GM03348 (cell line): ENCODE measurements around the gene NR2C2.

Source experiments
- DNase-seq: peaks from one replicate; pipeline ENCODE4 v3.0.0; 2012; ENCODE audit warnings: low spot score

The NR2C2 gene

GRCh38 chr3:14921811-14922705, 25.3 kb upstream of the NR2C2 start:
- DNase-seq, result no peak

DNA sequence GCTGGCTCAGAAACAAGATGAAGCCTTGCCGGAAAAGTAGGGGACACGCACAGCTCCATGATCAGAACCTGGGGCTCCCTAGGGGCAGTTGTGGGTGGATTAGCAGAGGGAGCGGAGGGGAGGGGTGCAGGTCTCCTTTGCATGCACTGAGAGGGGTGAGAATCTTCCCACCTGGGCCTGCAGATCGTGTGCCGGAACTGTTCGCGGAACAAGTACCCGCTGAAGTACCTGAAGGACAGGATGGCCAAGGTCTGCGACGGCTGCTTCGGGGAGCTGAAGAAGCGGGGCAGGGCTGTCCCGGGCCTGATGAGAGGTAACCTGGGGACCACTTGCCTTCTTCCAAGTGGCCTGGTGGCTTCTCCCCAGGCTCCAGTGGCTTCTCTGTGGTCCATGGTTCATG, 24.5 kb upstream of the NR2C2 start:
- DNase-seq, result no peak

DNA sequence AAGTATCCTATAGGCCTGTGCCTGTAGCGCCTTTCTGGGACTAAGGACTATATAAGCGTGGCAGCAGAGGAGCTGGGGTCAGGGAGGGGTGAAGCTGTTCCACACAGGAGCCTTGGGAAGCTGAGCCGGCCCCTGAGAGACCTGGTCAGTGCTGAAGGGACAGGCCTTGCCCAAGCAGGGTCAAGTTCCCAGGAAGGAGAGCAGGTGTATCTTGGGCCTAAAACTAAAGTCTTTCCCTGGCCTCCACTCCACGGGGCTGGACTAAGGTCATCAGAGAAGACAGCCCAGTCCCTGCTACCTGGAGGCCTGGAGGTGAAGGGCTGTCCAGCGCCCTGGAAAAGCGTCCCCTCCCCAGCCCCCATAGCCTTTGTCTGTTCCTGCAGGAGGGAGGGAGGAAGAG, 23.9 kb upstream of the NR2C2 start:
- no peak for DNase-seq

GRCh38 chr3:14925729-14926591, 21.4 kb upstream of the NR2C2 start:
- peak; percentile 79 for DNase-seq

DNA sequence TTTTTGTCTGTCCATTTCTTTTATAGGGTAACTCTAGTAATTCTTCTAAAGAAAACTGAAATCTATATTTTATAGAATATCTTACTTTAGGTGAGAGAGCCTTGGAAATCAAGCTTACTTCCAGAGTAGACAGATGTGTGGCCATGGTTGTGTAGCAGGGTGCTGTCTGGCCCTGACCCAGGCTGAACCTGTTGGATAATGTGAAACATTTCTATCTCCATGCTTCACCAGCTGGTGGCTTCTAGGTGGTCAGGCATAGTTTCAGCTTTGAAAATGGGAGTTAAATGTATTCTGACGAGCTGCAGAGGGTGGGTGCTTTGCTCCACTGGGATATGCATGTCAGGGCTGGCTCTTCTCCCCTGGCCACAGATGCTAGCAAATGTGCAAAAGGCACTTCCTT, 20.8 kb upstream of the NR2C2 start:
- no peak for DNase-seq

DNA sequence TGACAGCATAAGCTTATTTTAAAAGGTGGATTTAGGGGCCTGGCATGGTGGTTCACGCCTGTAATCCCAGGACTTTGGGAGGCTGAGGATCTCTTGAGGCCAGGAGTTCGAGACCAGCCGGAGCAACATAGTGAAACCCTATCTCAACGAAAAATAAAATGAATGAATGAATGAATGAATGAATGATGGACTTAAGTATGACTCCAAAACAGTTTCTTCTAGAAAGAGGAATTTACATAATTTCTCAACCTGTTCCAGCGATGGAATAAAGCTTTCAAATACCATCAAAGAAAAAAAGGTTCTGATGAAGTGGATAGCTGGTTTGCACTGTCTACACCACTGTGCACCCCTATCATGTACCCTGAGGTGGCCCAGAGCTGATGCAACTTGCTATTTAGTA, 20.1 kb upstream of the NR2C2 start:
- no peak for DNase-seq

GRCh38 chr3:14929310-14930074, 17.9 kb upstream of the NR2C2 start:
- no peak for DNase-seq

GRCh38 chr3:14933820-14934425, 13.5 kb upstream of the NR2C2 start:
- no peak for DNase-seq

DNA sequence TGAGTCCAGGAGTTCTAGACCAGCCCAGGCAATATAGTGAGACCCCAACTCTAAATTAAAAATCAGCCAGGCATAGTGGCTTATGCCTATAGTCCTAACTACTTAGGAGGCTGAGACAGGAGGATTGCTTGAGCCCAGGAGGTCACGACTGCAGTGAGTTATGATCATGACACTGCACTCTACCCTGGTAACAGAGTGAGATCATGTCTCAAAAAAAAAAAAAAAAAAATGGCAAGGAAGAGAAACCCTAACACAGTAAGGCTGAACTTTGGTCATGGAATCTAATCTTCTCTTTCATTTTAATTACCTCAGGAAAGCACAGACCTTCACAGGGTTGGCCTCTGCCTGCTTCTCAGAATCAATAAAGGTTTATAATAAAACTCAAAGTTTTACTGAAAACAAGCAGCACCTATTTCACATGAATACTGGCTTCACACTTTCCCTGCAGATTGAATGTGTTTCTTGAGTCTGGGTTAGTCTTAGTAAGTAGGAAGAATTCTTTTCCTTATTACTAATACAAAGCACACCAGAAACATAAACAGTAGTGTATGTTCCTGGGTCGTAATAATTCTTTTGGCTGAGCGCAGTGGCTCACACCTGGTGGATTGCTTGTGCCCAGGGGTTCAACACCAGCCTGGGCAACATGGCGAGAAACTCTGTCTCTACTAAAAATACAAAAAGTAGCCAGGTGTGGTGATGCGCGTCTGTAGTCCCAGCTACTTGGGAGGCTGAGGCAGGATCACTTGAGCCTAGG, 11.6 kb upstream of the NR2C2 start:
- no peak for DNase-seq

DNA sequence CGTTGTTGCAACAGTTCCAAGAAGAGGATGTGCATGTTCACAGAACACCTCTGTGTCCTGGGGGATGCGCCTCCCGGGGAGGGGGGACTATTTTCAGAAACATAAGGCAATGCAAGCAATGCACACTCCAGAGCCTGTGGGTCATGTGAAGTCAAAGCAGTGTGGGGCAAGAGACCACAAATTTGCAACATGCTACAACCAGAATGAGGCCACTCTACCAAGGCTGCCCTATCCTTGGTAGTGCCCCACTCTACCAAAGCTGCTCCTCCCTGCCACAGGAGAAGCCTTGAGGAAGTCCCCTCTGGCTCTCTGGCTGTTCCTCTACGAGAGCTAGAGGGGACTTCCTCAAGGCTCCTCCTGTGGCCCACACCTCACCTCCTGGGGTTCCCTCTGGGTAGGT, 8.4 kb upstream of the NR2C2 start:
- DNase-seq, result no peak

DNA sequence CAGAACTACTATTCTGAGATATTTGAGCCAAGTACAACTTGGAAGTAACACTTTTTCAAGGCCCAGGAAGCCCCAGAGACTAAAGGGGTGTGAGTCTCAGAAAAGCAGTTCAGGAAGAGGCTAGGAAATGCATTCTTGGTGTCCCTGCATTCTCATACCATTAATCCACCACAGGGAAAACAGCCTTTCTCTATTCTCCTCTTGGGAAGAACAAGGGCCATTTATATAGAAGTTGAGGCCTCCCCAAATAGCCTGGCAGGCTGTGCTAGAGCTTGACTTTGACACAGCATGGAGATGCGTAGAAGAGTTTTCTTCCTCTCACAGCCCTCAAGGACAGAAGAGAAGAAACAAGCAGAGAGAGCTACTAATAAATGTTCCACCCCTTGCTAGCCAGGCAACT, 5.5 kb upstream of the NR2C2 start:
- no peak for DNase-seq

DNA sequence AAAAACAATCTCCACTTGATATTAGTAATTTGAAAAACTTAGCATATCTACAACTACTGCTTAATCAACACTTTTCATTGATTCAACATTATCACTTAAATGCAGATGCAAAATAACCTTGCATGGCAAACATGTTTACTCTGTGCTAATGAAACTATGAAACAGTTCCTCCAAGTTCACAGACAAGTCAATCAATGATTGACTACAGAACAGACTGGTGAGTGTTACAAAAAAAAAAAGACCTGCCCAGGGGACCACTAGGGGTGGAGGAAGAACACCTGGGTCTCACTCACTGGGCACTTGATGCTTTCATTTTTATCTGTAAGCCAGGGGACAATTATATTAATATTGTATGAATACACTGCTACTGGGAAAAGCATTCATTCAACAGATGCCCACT, 4.3 kb upstream of the NR2C2 start:
- DNase-seq, result no peak

DNA sequence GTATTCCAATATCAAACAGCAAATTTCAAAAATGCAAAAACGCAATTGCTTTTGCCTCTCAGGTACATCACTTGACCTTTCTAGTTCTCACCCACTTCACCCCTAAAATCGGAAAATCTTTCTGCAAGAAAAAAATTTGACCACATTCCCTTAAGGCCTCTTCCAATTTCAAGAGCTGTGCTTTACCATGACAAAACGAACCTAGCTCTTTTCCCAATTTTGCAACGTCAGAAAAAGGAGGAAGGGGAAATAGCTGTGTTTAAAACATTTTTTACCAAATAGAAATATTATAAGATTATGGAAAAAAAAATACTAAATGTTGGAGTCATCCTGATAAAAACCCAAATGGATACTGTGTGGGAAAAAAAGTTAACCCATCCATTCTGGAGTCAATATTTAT, 1.1 kb upstream of the NR2C2 start:
- DNase-seq, result no peak

- DNase-seq, result peak; percentile 24
Observed at GRCh38 chr3:14946739-14947099, 664 bp upstream of the NR2C2 start.

GRCh38 chr3:14947886-14948608, 664 bp downstream of the NR2C2 start:
- DNase-seq, result peak; percentile 100

- no peak for DNase-seq
Observed at GRCh38 chr3:14948609-14949038, 1.2 kb downstream of the NR2C2 start.

DNA sequence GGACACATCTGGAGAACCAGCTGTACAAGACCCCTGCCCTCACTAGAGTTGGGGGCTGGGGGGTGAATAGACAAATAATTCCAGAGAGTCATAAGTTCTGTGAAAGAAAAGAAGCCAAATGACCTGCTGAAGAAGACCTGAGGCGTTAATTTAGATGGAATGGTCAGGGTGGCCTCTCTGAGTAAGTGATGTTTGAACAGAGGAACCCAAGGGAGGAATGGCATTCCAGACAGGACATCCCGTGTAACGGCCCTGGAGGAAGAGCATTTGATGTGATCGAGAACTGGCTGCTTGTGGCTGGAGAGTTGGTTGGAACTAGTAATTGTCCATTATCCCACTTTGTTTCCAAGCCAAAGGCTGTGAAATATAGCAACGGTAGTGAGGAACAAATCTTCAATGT, 1.7 kb downstream of the NR2C2 start:
- peak; percentile 13 for DNase-seq

DNA sequence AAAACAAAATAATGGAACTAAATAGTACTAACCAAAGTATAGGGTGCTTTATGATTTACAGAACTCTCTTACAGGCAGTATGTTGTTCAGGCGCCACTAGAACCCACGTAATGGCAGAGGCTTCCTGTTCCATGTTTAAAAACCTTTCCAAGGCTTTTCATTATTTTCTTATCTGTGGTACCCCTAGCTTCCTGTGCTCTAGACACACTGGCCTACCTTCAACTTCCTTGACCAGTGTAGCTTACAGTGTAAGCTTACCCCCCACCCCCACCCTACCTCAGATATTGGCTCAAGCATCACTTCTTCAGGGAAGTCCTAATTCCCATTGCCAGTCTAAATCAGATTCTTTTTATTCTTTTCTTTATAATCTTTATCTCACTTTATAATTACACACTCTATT, 2.9 kb downstream of the NR2C2 start:
- DNase-seq, result no peak

GRCh38 chr3:14957153-14957552, 9.8 kb downstream of the NR2C2 start:
- no peak for DNase-seq

DNA sequence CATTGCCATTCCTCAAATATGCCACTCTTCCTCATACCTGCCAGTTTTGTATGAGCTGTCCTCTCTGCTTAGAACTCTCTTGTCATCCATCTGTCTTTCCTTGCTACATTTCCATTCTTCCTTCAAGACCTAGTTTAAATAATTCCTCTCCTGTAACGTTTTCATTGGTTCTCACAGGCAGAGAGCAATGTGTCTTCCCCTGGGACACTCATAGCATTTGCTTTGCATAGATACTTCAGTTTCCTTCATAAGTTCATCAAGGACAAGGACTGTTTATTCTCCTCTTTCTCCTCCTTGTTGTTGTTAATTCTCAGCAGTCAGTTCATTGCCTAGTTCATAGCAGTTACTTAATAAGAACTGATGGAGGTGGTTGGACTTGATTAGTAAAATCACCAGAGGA, 10.5 kb downstream of the NR2C2 start:
- no peak for DNase-seq
